H1 (cell line): ENCODE results near the gene PRRG1. TPM values are rescaled to one million over a fixed set of nuclear protein-coding genes. Genes with fewer than 3 reads are reported as not detected.

Experiments used
- CHD1 ChIP-seq: IDR thresholded peaks from 2 replicates; pipeline ENCODE4 v1.6.1; 2012; ENCODE audit warnings: low read depth, low read length, improper control_type of control experiment
- CTBP2 ChIP-seq: IDR thresholded peaks from 2 replicates; pipeline ENCODE4 v1.7.0; 2011; ENCODE audit warnings: borderline replicate concordance, mild to moderate bottlenecking, moderate library complexity, mixed read lengths, low read length; ENCODE audit not compliant: insufficient read depth, insufficient read length
- EP300 ChIP-seq, 2 experiments: IDR thresholded peaks; 1 replicate in 1 of 2; 2 replicates in 1 of 2; pipeline ENCODE4 v1.6.1; 2011 to 2012; ENCODE audit warnings: low read depth in 2 of 2, low read length in 2 of 2, mild to moderate bottlenecking in 2 of 2, borderline replicate concordance in 1 of 2, inconsistent platforms in 1 of 2, moderate library complexity in 1 of 2
- FOSL1 ChIP-seq: IDR thresholded peaks from 2 replicates; pipeline ENCODE4 v1.6.1; 2011; ENCODE audit warnings: mild to moderate bottlenecking, low read depth, low read length, moderate library complexity; ENCODE audit not compliant: insufficient read depth
- NANOG ChIP-seq: IDR thresholded peaks from 2 replicates; pipeline ENCODE4 v1.6.1; 2011; ENCODE audit warnings: low read length, low read depth, mild to moderate bottlenecking, inconsistent platforms; ENCODE audit not compliant: insufficient read depth, poor library complexity, severe bottlenecking
- SAP30 ChIP-seq: fragments of 300-600 bp; sonication (generic); IDR thresholded peaks from 2 replicates; pipeline ENCODE4 v1.7.1; 2012; ENCODE audit warnings: low read length, moderate library complexity, mild to moderate bottlenecking, inconsistent platforms; ENCODE audit not compliant: insufficient read depth, insufficient replicate concordance
- SP1 ChIP-seq: IDR thresholded peaks from 2 replicates; pipeline ENCODE4 v1.6.1; 2011; ENCODE audit warnings: low read depth, low read length
- TAF1 ChIP-seq: IDR thresholded peaks from 2 replicates; pipeline ENCODE4 v1.6.1; 2011; ENCODE audit warnings: mild to moderate bottlenecking, low read depth, low read length
- ZNF274 ChIP-seq: IDR thresholded peaks from 2 replicates; pipeline ENCODE4 v1.7.0; 2012; ENCODE audit warnings: low read length, borderline replicate concordance; ENCODE audit errors: extremely low read depth
- polyA plus RNA-seq, 7 experiments: library from polyadenylated mRNA; depleted of rRNA in 3 of 7; stranded (reverse) in 5 of 7; unstranded in 2 of 7; fragments of >200 nt in 5 of 7; fragments of 200-250 nt in 2 of 7; gene quantifications; 1 replicate in 5 of 7; 2 replicates in 1 of 7; 4 replicates in 1 of 7; pipeline versions ENCODE4 v1.2.1 to v1.2.3, GENCODE V29; 2011 to 2013; ENCODE audit warnings: missing spikeins in 2 of 7, mixed read lengths in 2 of 7
- total RNA-seq: library from RNA; stranded (reverse); fragmentation: NEBNext Ultra II Directional; extraction: Animal tissue kit (Norgen Biotek cat#: 25700); gene quantifications from 2 replicates; pipeline ENCODE4 v1.2.1, GENCODE V29; 2021

PRRG1 gene
- total and polyA plus RNA-seq, 2 of the 8 experiments (the other 6 are each of a cell fraction or from before 2014, with no cell fraction given), result 10.2 to 10.5 TPM

DNA sequence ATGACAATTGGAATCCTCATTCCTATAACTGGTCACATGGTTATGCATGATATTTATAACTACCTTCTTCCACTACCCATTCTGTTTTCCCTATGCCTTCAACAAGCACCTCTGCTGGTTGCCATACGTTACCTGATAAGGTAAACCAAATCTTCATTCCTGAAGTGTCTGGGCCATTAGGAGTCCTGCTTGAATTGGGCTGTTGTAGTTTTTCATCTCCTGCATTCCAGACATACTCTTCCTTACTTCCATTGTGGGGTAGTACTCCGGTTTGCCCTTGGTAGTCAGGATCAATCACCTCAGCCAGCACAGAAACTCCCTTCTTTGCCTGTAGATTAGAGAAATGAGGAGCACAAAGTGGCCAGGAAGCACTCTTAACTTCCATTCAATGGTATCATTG lies 113.2 kb downstream of the PRRG1 start (continued):
- TF ChIP-seq CHD1, result no peak
- TF ChIP-seq EP300 (IDR thresholded peaks at IDR 0.05; ENCODE audit: borderline replicate concordance in 1 of 2, low read depth in 2 of 2, low read length in 2 of 2), result no peak
- TF ChIP-seq TAF1, result no peak
- TF ChIP-seq NANOG, result no peak
- no peak for TF ChIP-seq CTBP2
- no peak for TF ChIP-seq FOSL1
- TF ChIP-seq SP1, result no peak
- no peak for TF ChIP-seq ZNF274
- no peak for TF ChIP-seq SAP30
